Thymus (tissue), 11 donors: ENCODE measurements around the gene ANGPTL2. TPM values are rescaled to one million over a fixed set of nuclear protein-coding genes. Genes with fewer than 3 reads are reported as not detected.

Source experiments
- DNase-seq, 9 donors: peaks; one replicate each; pipeline ENCODE4 v3.0.0-alpha.2; 2013; ENCODE audit warnings: low spot score in 9 of 9, low read depth in 6 of 9, missing footprints in 1 of 9
- H3K27ac ChIP-seq, 2 donors: one replicate each; pipeline ENCODE4 v1.5.1; 2013; ENCODE audit warnings: control low read depth in 1 of 2, low read depth in 1 of 2, low read length in 1 of 2, mild to moderate bottlenecking in 1 of 2, moderate library complexity in 1 of 2
- H3K27me3 ChIP-seq, 2 donors: one replicate each; pipeline ENCODE4 v1.5.1; 2013; ENCODE audit warnings: low read length in 1 of 2; ENCODE audit not compliant: control insufficient read depth in 2 of 2, insufficient read depth in 1 of 2
- H3K36me3 ChIP-seq, 2 donors: one replicate each; pipeline ENCODE4 v1.5.1; 2013; ENCODE audit warnings: low read length in 1 of 2, mild to moderate bottlenecking in 1 of 2, moderate library complexity in 1 of 2; ENCODE audit not compliant: control insufficient read depth in 2 of 2, insufficient read depth in 2 of 2
- H3K4me1 ChIP-seq, 2 donors: one replicate each; pipeline ENCODE4 v1.5.1; 2013; ENCODE audit warnings: low read length in 2 of 2; ENCODE audit not compliant: control insufficient read depth in 2 of 2, insufficient read depth in 2 of 2
- H3K4me3 ChIP-seq, 2 donors: one replicate each; pipeline ENCODE4 v1.5.1; 2013; ENCODE audit warnings: low read length in 2 of 2, control low read depth in 1 of 2, mild to moderate bottlenecking in 1 of 2
- H3K9me3 ChIP-seq, 2 donors: one replicate each; pipeline ENCODE4 v1.5.1; 2013; ENCODE audit warnings: low read length in 1 of 2, mild to moderate bottlenecking in 1 of 2; ENCODE audit not compliant: control insufficient read depth in 2 of 2, insufficient read depth in 1 of 2
- WGBS: extraction: QIAGEN DNeasy Blood & Tissue Kit; methylation state at CpG from one replicate; pipeline ENCODE4 v1.1.7; 2013; 5-methylcytosine and 5-hydroxymethylcytosine counted together
- polyA plus RNA-seq: library from polyadenylated mRNA; stranded (reverse); fragments of 200-250 nt; gene quantifications from one replicate; pipeline ENCODE4 v1.2.3, GENCODE V29; 2013
- total RNA-seq: library from RNA; stranded (reverse); fragments of 120-200 nt; gene quantifications from one replicate; pipeline ENCODE4 v1.2.4, GENCODE V29; 2013
- donor health status: healthy.

ANGPTL2 gene
- total and polyA plus RNA-seq, 2 donors, result 3.1 to 3.2 TPM

- H3K36me3 ChIP-seq, result no peaks in the 10 kb centered on the region
- no peak for DNase-seq
- WGBS, result 97% methylated on average over 5 of the region's 5 CpGs
Observed at GRCh38 chr9:127095411-127095810, 27.0 kb downstream of the ANGPTL2 start.

GRCh38 chr9:127093319-127094020, 29.0 kb downstream of the ANGPTL2 start:
- 97% methylated on average over 17 of the region's 17 CpGs for WGBS
- Histone ChIP-seq H3K27me3 (peaks cover 0 to 4% of the 10 kb centered on the region in 2 donors), H3K4me3 (no peak overlapping the region), H3K4me1 (peaks cover 3 to 19% of the 10 kb centered on the region in 2 donors), H3K27ac (no peak overlapping the region), H3K36me3 (no peaks in the 10 kb centered on the region), H3K9me3 (no peaks in the 10 kb centered on the region)
- DNase-seq, result no peak

More at GRCh38 chr9:127095411-127095810, 27.0 kb downstream of the ANGPTL2 start:
- Histone ChIP-seq H3K4me3 (no peak overlapping the region), H3K27ac (no peak overlapping the region), H3K9me3 (no peaks in the 10 kb centered on the region), H3K4me1 (peaks cover 3 to 19% of the 10 kb centered on the region in 2 donors), H3K27me3 (peaks cover 0 to 3% of the 10 kb centered on the region in 2 donors)

GRCh38 chr9:127092041-127092608, 30.3 kb downstream of the ANGPTL2 start:
- H3K4me3 ChIP-seq, result no peak overlapping the region
- H3K27me3 ChIP-seq, result peaks cover 0 to 7% of the 10 kb centered on the region in 2 donors
- no peak overlapping the region for H3K27ac ChIP-seq
- no peak for DNase-seq
- WGBS, result 85% methylated on average over 11 of the region's 11 CpGs
- peaks cover 3 to 15% of the 10 kb centered on the region in 2 donors for H3K4me1 ChIP-seq
- H3K36me3 ChIP-seq, result no peaks in the 10 kb centered on the region
- H3K9me3 ChIP-seq, result no peaks in the 10 kb centered on the region

GRCh38 chr9:127091526-127091925, 30.9 kb downstream of the ANGPTL2 start:
- H3K27ac ChIP-seq, result no peak overlapping the region

GRCh38 chr9:127090341-127090985, 32.0 kb downstream of the ANGPTL2 start:
- Histone ChIP-seq H3K27me3 (peaks cover 2 to 12% of the 10 kb centered on the region in 2 donors), H3K4me1 (peaks cover 0 to 2% of the 10 kb centered on the region in 2 donors), H3K9me3 (no peaks in the 10 kb centered on the region), H3K36me3 (no peaks in the 10 kb centered on the region), H3K27ac (no peak overlapping the region), H3K4me3 (no peak overlapping the region)
- DNase-seq, result no peak
- WGBS, result 96% methylated on average over 6 of the region's 6 CpGs

More at GRCh38 chr9:127091526-127091925, 30.9 kb downstream of the ANGPTL2 start:
- no peak for DNase-seq
- Histone ChIP-seq H3K27me3 (peaks cover 0 to 11% of the 10 kb centered on the region in 2 donors), H3K36me3 (no peaks in the 10 kb centered on the region), H3K9me3 (no peaks in the 10 kb centered on the region), H3K4me3 (no peak overlapping the region), H3K4me1 (peaks cover 3 to 12% of the 10 kb centered on the region in 2 donors)
- 97% methylated on average over 13 of the region's 13 CpGs for WGBS

GRCh38 chr9:127089631-127090081, 32.8 kb downstream of the ANGPTL2 start:
- H3K36me3 ChIP-seq, result no peaks in the 10 kb centered on the region
- no peak for DNase-seq
- no peak overlapping the region for H3K27ac ChIP-seq
- H3K4me3 ChIP-seq, result no peak overlapping the region
- H3K9me3 ChIP-seq, result no peaks in the 10 kb centered on the region
- peaks cover 5 to 9% of the 10 kb centered on the region in 2 donors for H3K4me1 ChIP-seq
- peaks cover 2 to 12% of the 10 kb centered on the region in 2 donors for H3K27me3 ChIP-seq
- 97% methylated on average over 6 of the region's 6 CpGs for WGBS

- H3K36me3 ChIP-seq, result no peaks in the 10 kb centered on the region
- 97% methylated on average over 27 of the region's 27 CpGs for WGBS
- no peak for DNase-seq
- H3K4me1 ChIP-seq, result peaks cover 7 to 15% of the 10 kb centered on the region in 2 donors
- H3K27ac ChIP-seq, result no peak overlapping the region
- no peak overlapping the region for H3K4me3 ChIP-seq
- peaks cover 2 to 16% of the 10 kb centered on the region in 2 donors for H3K27me3 ChIP-seq
- H3K9me3 ChIP-seq, result no peaks in the 10 kb centered on the region
Observed at GRCh38 chr9:127088724-127089615, 33.5 kb downstream of the ANGPTL2 start.

- Histone ChIP-seq H3K27ac (no peak overlapping the region), H3K4me3 (no peak overlapping the region), H3K36me3 (no peaks in the 10 kb centered on the region), H3K4me1 (peaks cover 7 to 15% of the 10 kb centered on the region in 2 donors), H3K9me3 (no peaks in the 10 kb centered on the region), H3K27me3 (peaks cover 2 to 26% of the 10 kb centered on the region in 2 donors)
- WGBS, result 97% methylated on average over 8 of the region's 8 CpGs
- no peak for DNase-seq
Observed at GRCh38 chr9:127087836-127088235, 34.6 kb downstream of the ANGPTL2 start.
